Hepatocyte (in vitro differentiated cells): ENCODE measurements around the gene CAMKK2. TPM values are rescaled to one million over a fixed set of nuclear protein-coding genes. Genes with fewer than 3 reads are reported as not detected.

Experiments
- DNase-seq: peaks from one replicate; pipeline ENCODE4 v3.0.0-alpha.2; 2016; ENCODE audit warnings: low spot score
- H2AFZ ChIP-seq: fragments of 200-600 bp; sonication (generic); 2 replicates; pipeline ENCODE4 v1.6.0; 2016; ENCODE audit warnings: antibody characterized with exemption, mild to moderate bottlenecking
- H3K27ac ChIP-seq: fragments of 200-600 bp; sonication (generic); 2 replicates; pipeline ENCODE4 v1.5.1; 2016; ENCODE audit warnings: mild to moderate bottlenecking
- H3K27me3 ChIP-seq: fragments of 200-600 bp; sonication (generic); 2 replicates; pipeline ENCODE4 v1.6.1; 2016
- H3K36me3 ChIP-seq: fragments of 200-600 bp; sonication (generic); replicated peaks from 2 replicates; pipeline ENCODE4 v1.5.1; 2016; ENCODE audit warnings: low read depth; ENCODE audit not compliant: insufficient read depth
- H3K4me1 ChIP-seq: fragments of 200-600 bp; sonication (generic); 2 replicates; pipeline ENCODE4 v1.5.1; 2016; ENCODE audit warnings: mild to moderate bottlenecking, moderate library complexity; ENCODE audit not compliant: insufficient read depth
- H3K4me2 ChIP-seq: fragments of 200-600 bp; sonication (generic); 2 replicates; pipeline ENCODE4 v1.6.0; 2016
- H3K4me3 ChIP-seq: fragments of 200-600 bp; sonication (generic); 2 replicates; pipeline ENCODE4 v1.5.1; 2016; ENCODE audit warnings: mild to moderate bottlenecking
- H3K79me2 ChIP-seq: fragments of 200-600 bp; sonication (generic); 2 replicates; pipeline ENCODE4 v1.6.0; 2017; ENCODE audit warnings: mild to moderate bottlenecking
- H3K9me2 ChIP-seq: fragments of 200-600 bp; sonication (generic); replicated peaks from 2 replicates; pipeline ENCODE4 v1.6.0; 2017; ENCODE audit warnings: mild to moderate bottlenecking; ENCODE audit not compliant: insufficient read depth
- H3K9me3 ChIP-seq: fragments of 200-600 bp; sonication (generic); 2 replicates; pipeline ENCODE4 v1.5.1; 2016; ENCODE audit warnings: low read depth, mild to moderate bottlenecking
- H4K20me1 ChIP-seq: fragments of 200-600 bp; sonication (generic); 2 replicates; pipeline ENCODE4 v1.6.0; 2016; ENCODE audit warnings: mild to moderate bottlenecking; ENCODE audit not compliant: insufficient read depth, poor library complexity, severe bottlenecking
- EZH2 ChIP-seq: fragments of 200-600 bp; sonication (generic); IDR thresholded peaks from 2 replicates; pipeline ENCODE4 v1.6.1; 2016; ENCODE audit warnings: antibody characterized with exemption, mild to moderate bottlenecking, borderline replicate concordance
- EZH2phosphoT487 ChIP-seq: fragments of 200-600 bp; sonication (generic); IDR thresholded peaks from one replicate; pipeline ENCODE4 v1.6.1; 2018; ENCODE audit warnings: antibody characterized with exemption, mild to moderate bottlenecking, low read depth, moderate library complexity; ENCODE audit not compliant: unreplicated experiment, severe bottlenecking
- WGBS: methylation state at CpG from one replicate; pipeline ENCODE4 v1.1.6; 2016; ENCODE audit warnings: low lambda C conversion rate; ENCODE audit errors: missing lambda C conversion rate; 5-methylcytosine and 5-hydroxymethylcytosine counted together
- polyA plus RNA-seq: library from polyadenylated mRNA; unstranded; fragments of >200 nt; fragmentation: Nextera tagmentation; extraction: Ambion mirVana; gene quantifications from 2 replicates; pipeline ENCODE4 v1.2.1, GENCODE V29; 2016
- total RNA-seq: library from RNA; depleted of rRNA; stranded (reverse); fragments of >200 nt; gene quantifications from 2 replicates; pipeline ENCODE4 v1.2.3, GENCODE V29; 2014
- TF ChIP-seq, protein P1 (sequence below): fragments of 200-600 bp; sonication (generic); IDR thresholded peaks from 2 replicates; pipeline ENCODE4 v1.5.1; 2016; ENCODE audit warnings: antibody characterized with exemption, mild to moderate bottlenecking; ENCODE audit not compliant: poor library complexity

CAMKK2 gene
- total and polyA plus RNA-seq, 2 experiments from 2014 or later: 21.5 to 21.9 TPM

DNA sequence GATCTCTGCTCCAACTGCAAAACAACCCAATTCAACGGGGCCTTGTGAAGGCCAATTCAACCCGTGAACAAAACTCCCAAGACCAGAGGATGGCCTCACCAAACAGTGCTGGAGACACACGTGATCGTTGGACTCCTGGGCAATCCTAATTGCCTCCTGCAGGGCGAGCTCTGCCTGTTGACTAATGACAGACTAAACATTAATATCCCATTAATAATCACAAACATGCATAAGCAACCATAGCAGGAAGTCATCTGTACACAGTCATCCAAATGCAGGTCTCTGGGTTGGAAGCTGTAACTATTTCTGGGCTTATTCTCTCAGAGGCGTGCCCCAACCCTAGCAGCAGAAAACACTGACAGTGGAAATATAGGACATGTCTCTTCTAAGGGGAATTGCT lies 34.7 kb upstream of the CAMKK2 start:
- TF ChIP-seq EZH2phosphoT487 (no peak), EZH2 (no peak)
- TF ChIP-seq, protein P1, sequence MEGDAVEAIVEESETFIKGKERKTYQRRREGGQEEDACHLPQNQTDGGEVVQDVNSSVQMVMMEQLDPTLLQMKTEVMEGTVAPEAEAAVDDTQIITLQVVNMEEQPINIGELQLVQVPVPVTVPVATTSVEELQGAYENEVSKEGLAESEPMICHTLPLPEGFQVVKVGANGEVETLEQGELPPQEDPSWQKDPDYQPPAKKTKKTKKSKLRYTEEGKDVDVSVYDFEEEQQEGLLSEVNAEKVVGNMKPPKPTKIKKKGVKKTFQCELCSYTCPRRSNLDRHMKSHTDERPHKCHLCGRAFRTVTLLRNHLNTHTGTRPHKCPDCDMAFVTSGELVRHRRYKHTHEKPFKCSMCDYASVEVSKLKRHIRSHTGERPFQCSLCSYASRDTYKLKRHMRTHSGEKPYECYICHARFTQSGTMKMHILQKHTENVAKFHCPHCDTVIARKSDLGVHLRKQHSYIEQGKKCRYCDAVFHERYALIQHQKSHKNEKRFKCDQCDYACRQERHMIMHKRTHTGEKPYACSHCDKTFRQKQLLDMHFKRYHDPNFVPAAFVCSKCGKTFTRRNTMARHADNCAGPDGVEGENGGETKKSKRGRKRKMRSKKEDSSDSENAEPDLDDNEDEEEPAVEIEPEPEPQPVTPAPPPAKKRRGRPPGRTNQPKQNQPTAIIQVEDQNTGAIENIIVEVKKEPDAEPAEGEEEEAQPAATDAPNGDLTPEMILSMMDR: no peak
- Histone ChIP-seq H3K27me3 (no peaks in the 10 kb centered on the region), H3K9me2 (no peaks in the 10 kb centered on the region), H3K36me3 (no peaks in the 10 kb centered on the region), H2AFZ (no peak overlapping the region), H3K4me3 (no peak overlapping the region), H3K9me3 (no peaks in the 10 kb centered on the region), H4K20me1 (no peaks in the 10 kb centered on the region), H3K4me1 (no peaks in the 10 kb centered on the region), H3K4me2 (no peak overlapping the region), H3K79me2 (no peaks in the 10 kb centered on the region), H3K27ac (no peak overlapping the region)
- DNase-seq: no peak
- 86% methylated on average over 6 of the region's 6 CpGs for WGBS

DNA sequence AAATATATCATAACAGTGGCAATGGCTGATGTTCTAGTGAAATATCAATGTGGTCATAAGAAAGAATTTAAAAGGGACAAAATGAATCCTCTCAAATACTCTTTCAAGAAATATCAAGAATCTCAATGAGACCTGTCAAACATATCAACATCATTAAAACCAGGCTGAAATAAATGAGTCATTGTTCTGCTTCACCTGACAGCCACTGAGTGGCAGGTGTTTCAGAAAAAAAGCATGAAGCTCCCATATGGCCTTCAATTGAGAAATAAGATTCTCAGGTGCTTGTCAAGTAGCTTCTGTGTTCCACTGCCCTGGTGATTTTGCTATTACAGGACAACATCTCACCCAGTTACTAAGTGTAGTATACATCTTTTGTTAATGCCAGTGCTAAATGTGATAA lies 34.2 kb upstream of the CAMKK2 start:
- TF ChIP-seq, protein P1: no peak
- TF ChIP-seq EZH2phosphoT487: no peak
- no peak for TF ChIP-seq EZH2
- Histone ChIP-seq H3K4me2 (no peak overlapping the region), H3K4me1 (no peaks in the 10 kb centered on the region), H3K9me3 (no peaks in the 10 kb centered on the region), H3K4me3 (no peak overlapping the region), H2AFZ (no peak overlapping the region), H3K79me2 (no peaks in the 10 kb centered on the region), H4K20me1 (no peaks in the 10 kb centered on the region), H3K9me2 (no peaks in the 10 kb centered on the region), H3K27ac (no peak overlapping the region), H3K27me3 (no peaks in the 10 kb centered on the region), H3K36me3 (peaks cover 2% of the 10 kb centered on the region)
- DNase-seq: no peak

DNA sequence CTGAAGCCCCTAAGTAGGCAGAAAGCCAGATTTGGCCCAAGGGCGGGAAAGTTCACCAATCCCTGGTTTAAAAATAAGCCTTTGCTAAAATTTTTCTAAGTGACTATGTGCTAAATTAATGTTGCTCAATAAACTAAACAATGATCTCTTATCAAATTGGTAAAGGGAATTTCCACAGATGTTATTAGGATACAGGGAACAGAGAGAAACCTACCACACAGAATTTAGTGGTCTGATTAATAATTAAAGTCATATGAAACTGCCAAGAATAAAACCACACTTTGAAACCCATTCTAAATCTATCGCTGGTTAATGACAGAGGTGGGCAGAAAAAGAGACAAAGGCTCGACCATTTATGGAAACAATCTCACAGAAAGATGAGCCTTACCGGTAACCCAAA lies 33.7 kb upstream of the CAMKK2 start:
- H3K9me2 ChIP-seq: no peaks in the 10 kb centered on the region
- H3K36me3 ChIP-seq: peaks cover 2% of the 10 kb centered on the region
- no peaks in the 10 kb centered on the region for H3K4me1 ChIP-seq
- H3K4me3 ChIP-seq: no peak overlapping the region
- H3K79me2 ChIP-seq: no peaks in the 10 kb centered on the region
- no peak overlapping the region for H2AFZ ChIP-seq
- H4K20me1 ChIP-seq: no peaks in the 10 kb centered on the region
- TF ChIP-seq EZH2phosphoT487 (no peak), EZH2 (no peak)
- TF ChIP-seq, protein P1: no peak
- H3K27ac ChIP-seq: no peak overlapping the region
- H3K9me3 ChIP-seq: no peaks in the 10 kb centered on the region
- no peak for DNase-seq
- 98% methylated on average over 4 of the region's 4 CpGs for WGBS
- no peaks in the 10 kb centered on the region for H3K27me3 ChIP-seq
- no peak overlapping the region for H3K4me2 ChIP-seq

DNA sequence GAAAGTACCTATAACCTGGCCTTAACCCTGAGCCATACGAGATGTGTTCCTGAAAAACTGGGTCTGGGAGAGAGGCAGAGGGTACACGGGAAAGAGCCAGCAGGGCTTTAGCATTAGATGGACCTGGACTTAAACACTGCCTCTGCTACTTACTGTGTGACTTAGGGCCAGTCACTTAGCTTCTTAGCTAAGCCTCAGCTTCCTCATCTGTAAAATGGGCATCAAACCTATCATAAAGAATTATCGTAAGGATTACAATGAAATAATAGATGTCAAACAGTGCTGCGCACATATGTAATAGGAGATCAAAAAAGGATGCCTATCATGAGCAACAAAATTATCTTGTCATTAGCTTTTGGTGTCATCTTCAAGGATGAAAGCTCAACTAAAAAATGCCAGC lies 32.1 kb upstream of the CAMKK2 start:
- H3K27me3 ChIP-seq: no peaks in the 10 kb centered on the region
- no peaks in the 10 kb centered on the region for H3K4me1 ChIP-seq
- H3K4me2 ChIP-seq: no peak overlapping the region
- 94% methylated on average over 4 of the region's 4 CpGs for WGBS
- H3K79me2 ChIP-seq: no peaks in the 10 kb centered on the region
- no peaks in the 10 kb centered on the region for H3K9me3 ChIP-seq
- H3K27ac ChIP-seq: no peak overlapping the region
- TF ChIP-seq EZH2 (no peak), EZH2phosphoT487 (no peak)
- TF ChIP-seq, protein P1: no peak
- DNase-seq: no peak
- H2AFZ ChIP-seq: no peak overlapping the region
- peaks cover 2% of the 10 kb centered on the region for H3K36me3 ChIP-seq
- H3K4me3 ChIP-seq: no peak overlapping the region
- H4K20me1 ChIP-seq: no peaks in the 10 kb centered on the region
- no peaks in the 10 kb centered on the region for H3K9me2 ChIP-seq
